ENCODE measurements around the gene GABRG2.
"Not testable (repeated sequence)": the region's sequence is repeated elsewhere in the genome, so short reads cannot be mapped to it uniquely, and the experiment has no call there.

GABRG2 gene

DNA sequence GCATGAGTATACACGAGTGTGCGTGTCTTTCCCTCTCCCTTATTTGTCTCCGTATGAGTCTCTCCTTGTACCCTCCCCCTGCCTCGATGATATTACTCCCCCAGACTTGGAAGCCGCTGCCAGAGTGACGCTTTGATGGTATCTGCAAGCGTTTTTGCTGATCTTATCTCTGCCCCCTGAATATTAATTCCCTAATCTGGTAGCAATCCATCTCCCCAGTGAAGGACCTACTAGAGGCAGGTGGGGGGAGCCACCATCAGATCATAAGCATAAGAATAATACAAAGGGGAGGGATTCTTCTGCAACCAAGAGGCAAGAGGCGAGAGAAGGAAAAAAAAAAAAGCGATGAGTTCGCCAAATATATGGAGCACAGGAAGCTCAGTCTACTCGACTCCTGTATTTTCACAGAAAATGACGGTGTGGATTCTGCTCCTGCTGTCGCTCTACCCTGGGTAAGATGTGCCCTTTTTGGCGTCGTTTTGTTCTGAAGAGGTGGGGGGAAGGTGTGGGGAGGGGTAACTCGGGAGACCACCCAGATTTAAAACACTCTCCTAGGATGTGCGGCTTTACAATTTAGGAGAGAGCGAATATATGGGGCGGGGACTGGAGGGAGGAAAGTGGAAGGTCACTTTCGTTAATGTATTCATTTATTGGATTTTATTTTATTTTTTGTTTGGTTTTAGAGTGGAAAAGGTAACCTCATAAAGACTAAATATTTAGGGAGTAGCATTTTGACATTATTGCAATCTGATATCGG, at the start of gene GABRG2:
Gene GABRG2 (plus strand): TSS at position 119 of the 757 bp plus-strand sequence. CDS start 227 bp downstream, at position 346.
- H3K27ac ChIP-seq (ENCODE audit: low read depth, low read length): no peak within 1 kb of the TSS
- H3K36me3 ChIP-seq (ENCODE audit: control insufficient read depth, insufficient read depth, low read length): no peaks in the 10 kb centered on the region
- peak within 1 kb of the TSS; percentile 86 for H3K4me3 ChIP-seq (ENCODE audit: low read depth, low read length)
- peaks cover 7% of the 10 kb centered on the region for H3K4me1 ChIP-seq (ENCODE audit: control insufficient read depth, insufficient read depth, low read length)
- H3K9ac ChIP-seq (ENCODE audit: low read depth, low read length): 0 out of 2 replicates have a peak within 1 kb of the TSS, but pooled peaks have one; percentile 18
- H3K9me3 ChIP-seq (ENCODE audit: control insufficient read depth, insufficient read depth, low read length): no peaks in the 10 kb centered on the region
- no peaks in the 10 kb centered on the region for H3K27me3 ChIP-seq (ENCODE audit: control insufficient read depth, insufficient read depth, low read length)

DNA sequence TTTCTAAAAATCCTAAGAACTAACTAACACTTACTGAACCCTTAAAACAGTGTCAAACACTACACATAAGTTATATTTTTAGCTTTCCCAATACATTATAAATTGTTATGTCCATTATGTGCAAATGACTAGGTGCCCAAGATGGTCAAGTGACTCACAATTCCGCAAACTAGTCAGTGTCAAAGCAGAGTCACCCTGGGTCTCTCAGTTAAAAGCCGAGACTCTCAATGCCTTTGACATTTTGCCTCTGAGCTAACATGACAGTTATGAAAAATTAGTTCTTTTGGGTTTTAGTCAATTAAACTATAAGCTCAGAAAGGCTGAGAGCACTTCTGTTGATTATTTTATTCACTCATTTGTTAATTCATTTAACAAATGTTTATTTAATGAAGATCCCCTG, 42.3 kb upstream of the GABRG2 start:
- H3K4me1 ChIP-seq (ENCODE audit: control insufficient read depth, insufficient read depth, low read length): peaks cover 19% of the 10 kb centered on the region
- H3K36me3 ChIP-seq (ENCODE audit: control insufficient read depth, insufficient read depth, low read length): no peaks in the 10 kb centered on the region
- H3K27me3 ChIP-seq (ENCODE audit: control insufficient read depth, insufficient read depth, low read length): no peaks in the 10 kb centered on the region
- no peaks in the 10 kb centered on the region for H3K9me3 ChIP-seq (ENCODE audit: control insufficient read depth, insufficient read depth, low read length)
- no peak overlapping the region for H3K9ac ChIP-seq (ENCODE audit: low read depth, low read length)
- H3K4me3 ChIP-seq (ENCODE audit: low read depth, low read length): no peak overlapping the region
- no peak overlapping the region for H3K27ac ChIP-seq (ENCODE audit: low read depth, low read length)

DNA sequence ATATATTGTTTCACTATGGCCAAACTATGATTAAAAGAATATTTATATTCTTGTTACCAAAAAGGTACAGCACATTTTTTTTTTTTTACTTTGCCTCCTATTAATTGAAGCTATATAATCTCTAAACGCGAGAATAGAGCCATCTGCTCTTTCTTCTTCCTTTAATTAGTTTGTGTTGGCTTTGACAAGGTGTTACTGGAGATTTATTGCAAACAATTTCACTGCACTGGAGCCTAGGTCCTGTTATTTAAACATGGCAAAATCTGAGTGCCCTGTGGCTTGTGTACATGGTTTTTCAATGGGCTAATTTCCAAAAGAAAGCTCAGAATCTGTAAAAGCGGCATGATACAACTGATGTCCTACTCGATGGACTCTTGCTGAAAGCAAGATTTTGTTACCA, 40.8 kb upstream of the GABRG2 start:
- Histone ChIP-seq H3K9ac (ENCODE audit: low read depth, low read length) (no peak overlapping the region), H3K27me3 (ENCODE audit: control insufficient read depth, insufficient read depth, low read length) (no peaks in the 10 kb centered on the region), H3K4me3 (ENCODE audit: low read depth, low read length) (no peak overlapping the region), H3K4me1 (ENCODE audit: control insufficient read depth, insufficient read depth, low read length) (peaks cover 19% of the 10 kb centered on the region), H3K9me3 (ENCODE audit: control insufficient read depth, insufficient read depth, low read length) (no peaks in the 10 kb centered on the region), H3K36me3 (ENCODE audit: control insufficient read depth, insufficient read depth, low read length) (no peaks in the 10 kb centered on the region), H3K27ac (ENCODE audit: low read depth, low read length) (no peak overlapping the region)

DNA sequence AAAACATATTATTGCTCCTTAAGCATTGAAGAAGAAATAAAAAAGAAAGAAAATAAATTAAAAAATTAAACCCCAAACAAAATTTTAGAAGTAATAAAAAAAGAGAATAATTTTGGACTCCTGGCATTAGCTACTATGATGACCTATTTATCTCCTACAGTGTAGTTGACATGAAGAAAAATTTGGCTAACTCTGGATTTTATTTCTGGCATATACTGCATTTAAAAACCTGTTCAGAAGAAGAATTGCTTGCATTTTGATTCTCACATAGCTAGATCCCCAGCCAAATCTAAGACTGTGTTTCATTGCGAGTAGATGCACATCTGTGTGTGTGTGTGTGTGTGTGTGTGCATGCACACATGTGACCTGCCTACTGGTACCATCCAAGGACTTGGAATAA, 30.1 kb upstream of the GABRG2 start:
- Histone ChIP-seq H3K9ac (ENCODE audit: low read depth, low read length) (no peak overlapping the region), H3K4me3 (ENCODE audit: low read depth, low read length) (no peak overlapping the region), H3K27me3 (ENCODE audit: control insufficient read depth, insufficient read depth, low read length) (no peaks in the 10 kb centered on the region), H3K36me3 (ENCODE audit: control insufficient read depth, insufficient read depth, low read length) (no peaks in the 10 kb centered on the region), H3K9me3 (ENCODE audit: control insufficient read depth, insufficient read depth, low read length) (no peaks in the 10 kb centered on the region), H3K4me1 (ENCODE audit: control insufficient read depth, insufficient read depth, low read length) (no peaks in the 10 kb centered on the region), H3K27ac (ENCODE audit: low read depth, low read length) (no peak overlapping the region)

DNA sequence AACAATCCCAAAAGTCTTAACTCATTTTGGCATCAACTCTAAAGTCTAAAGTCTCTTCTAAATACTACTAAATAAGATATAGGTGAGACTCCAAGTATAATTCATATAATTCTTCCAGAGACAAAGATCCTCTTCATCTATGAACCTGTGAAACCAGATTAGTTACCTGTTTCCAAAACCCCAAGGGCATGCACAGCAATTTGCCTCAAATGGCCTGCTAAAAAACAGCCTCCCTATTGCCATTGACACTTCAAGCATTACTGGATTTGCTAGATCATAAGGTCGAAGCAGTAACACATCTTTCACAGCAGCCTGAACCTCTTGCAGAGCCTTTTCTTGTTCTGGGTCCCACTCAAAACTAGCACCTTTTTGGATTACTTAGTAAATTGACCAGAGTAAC, 20.3 kb upstream of the GABRG2 start:
- Histone ChIP-seq H3K4me1 (ENCODE audit: control insufficient read depth, insufficient read depth, low read length) (peaks cover 5% of the 10 kb centered on the region), H3K9ac (ENCODE audit: low read depth, low read length) (no peak overlapping the region), H3K4me3 (ENCODE audit: low read depth, low read length) (no peak overlapping the region), H3K9me3 (ENCODE audit: control insufficient read depth, insufficient read depth, low read length) (no peaks in the 10 kb centered on the region), H3K36me3 (ENCODE audit: control insufficient read depth, insufficient read depth, low read length) (no peaks in the 10 kb centered on the region), H3K27ac (ENCODE audit: low read depth, low read length) (no peak overlapping the region), H3K27me3 (ENCODE audit: control insufficient read depth, insufficient read depth, low read length) (no peaks in the 10 kb centered on the region)

DNA sequence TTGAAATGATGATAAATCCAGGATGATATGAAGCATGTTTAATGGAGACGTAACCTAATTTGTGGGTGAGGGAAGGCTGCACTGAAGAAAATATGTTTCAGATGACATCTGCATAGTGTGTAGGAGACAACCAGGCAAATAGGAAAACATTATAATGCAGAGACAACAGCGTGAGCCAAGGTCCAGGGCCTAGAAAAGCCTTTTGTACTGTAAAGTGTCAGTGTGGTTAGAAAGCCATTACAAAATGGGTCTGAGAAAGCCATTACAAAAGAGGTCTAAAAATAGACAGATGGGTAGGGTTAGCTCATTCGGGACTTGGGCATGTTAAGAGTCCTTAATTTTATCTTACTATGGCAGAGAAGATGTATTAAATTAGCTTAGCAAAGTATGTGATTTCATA, 14.9 kb upstream of the GABRG2 start:
- no peak overlapping the region for H3K9ac ChIP-seq (ENCODE audit: low read depth, low read length)
- H3K36me3 ChIP-seq (ENCODE audit: control insufficient read depth, insufficient read depth, low read length): no peaks in the 10 kb centered on the region
- H3K4me3 ChIP-seq (ENCODE audit: low read depth, low read length): no peak overlapping the region
- H3K27me3 ChIP-seq (ENCODE audit: control insufficient read depth, insufficient read depth, low read length): no peaks in the 10 kb centered on the region
- H3K27ac ChIP-seq (ENCODE audit: low read depth, low read length): no peak overlapping the region
- peaks cover 12% of the 10 kb centered on the region for H3K4me1 ChIP-seq (ENCODE audit: control insufficient read depth, insufficient read depth, low read length)
- H3K9me3 ChIP-seq (ENCODE audit: control insufficient read depth, insufficient read depth, low read length): no peaks in the 10 kb centered on the region

DNA sequence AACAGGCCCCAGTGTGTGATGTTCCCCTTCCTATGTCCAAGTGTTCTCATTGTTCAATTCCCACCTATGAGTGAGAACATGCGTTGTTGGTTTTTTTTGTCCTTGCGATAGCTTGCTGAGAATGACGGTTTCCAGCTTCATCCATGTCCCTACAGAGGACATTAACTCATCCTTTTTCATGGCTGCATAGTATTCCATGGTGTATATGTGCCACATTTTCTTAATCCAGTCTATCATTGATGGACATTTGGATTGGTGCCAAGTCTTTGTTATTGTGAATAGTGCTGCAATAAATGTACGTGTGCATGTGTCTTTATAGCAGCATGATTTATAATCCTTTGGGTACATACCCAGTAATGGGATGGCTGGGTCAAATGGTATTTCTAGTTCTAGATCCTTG, 12.5 kb upstream of the GABRG2 start:
- not testable (repeated sequence) for H3K36me3 ChIP-seq (ENCODE audit: control insufficient read depth, insufficient read depth, low read length); H3K27ac ChIP-seq (ENCODE audit: low read depth, low read length); H3K9ac ChIP-seq (ENCODE audit: low read depth, low read length); H3K27me3 ChIP-seq (ENCODE audit: control insufficient read depth, insufficient read depth, low read length); H3K4me3 ChIP-seq (ENCODE audit: low read depth, low read length); H3K9me3 ChIP-seq (ENCODE audit: control insufficient read depth, insufficient read depth, low read length)
- peaks cover 12% of the 10 kb centered on the region for H3K4me1 ChIP-seq (ENCODE audit: control insufficient read depth, insufficient read depth, low read length)

DNA sequence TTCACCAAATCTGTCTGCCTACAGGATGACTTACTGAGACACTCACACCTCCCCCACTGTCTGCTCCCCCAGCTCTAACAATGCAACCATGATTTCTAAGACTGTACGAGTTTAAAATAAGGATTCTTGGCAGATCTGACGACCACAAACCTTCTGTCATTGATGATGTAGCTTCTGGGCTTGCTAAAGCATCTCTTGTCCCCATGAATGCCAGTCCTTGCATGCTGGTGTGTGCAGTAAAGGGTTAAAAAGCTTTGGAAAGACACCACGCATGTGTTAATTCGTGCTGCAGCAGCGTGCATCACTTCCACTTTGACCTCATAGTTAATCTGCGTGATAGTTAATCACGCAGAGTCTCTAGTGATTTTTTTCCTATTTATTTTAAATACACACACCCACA, 411 bp upstream of the GABRG2 start:
- Histone ChIP-seq H3K27me3 (ENCODE audit: control insufficient read depth, insufficient read depth, low read length) (no peaks in the 10 kb centered on the region), H3K9ac (ENCODE audit: low read depth, low read length) (no peak overlapping the region), H3K4me3 (ENCODE audit: low read depth, low read length) (peak overlapping the region; percentile 86)

DNA sequence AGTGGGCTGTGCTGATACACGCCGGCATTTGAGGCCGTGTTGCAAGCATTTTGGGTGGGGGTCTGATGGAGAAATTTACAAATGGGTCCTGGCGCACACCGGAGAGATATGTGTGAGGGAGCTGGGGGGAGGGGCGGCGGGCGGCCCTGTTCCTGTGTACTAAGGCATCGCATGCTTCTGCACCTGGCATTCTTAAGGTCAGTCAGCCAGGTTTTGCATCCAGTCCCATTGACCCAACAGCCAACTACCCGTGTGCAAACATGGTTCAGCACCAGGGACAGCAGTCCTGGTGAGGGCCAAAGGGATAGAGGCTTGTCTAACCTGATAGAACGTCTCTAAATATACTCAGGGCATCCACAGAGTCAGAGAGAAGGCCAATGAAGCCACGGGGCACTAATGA, 839 bp downstream of the GABRG2 start:
- Histone ChIP-seq H3K36me3 (ENCODE audit: control insufficient read depth, insufficient read depth, low read length) (no peaks in the 10 kb centered on the region), H3K27ac (ENCODE audit: low read depth, low read length) (no peak overlapping the region), H3K4me3 (ENCODE audit: low read depth, low read length) (peak overlapping the region; percentile 86), H3K4me1 (ENCODE audit: control insufficient read depth, insufficient read depth, low read length) (peaks cover 7% of the 10 kb centered on the region), H3K9me3 (ENCODE audit: control insufficient read depth, insufficient read depth, low read length) (no peaks in the 10 kb centered on the region), H3K9ac (ENCODE audit: low read depth, low read length) (no peak overlapping the region), H3K27me3 (ENCODE audit: control insufficient read depth, insufficient read depth, low read length) (no peaks in the 10 kb centered on the region)

More for the DNA sequence above, 411 bp upstream of the GABRG2 start:
- Histone ChIP-seq H3K27ac (ENCODE audit: low read depth, low read length) (no peak overlapping the region), H3K36me3 (ENCODE audit: control insufficient read depth, insufficient read depth, low read length) (no peaks in the 10 kb centered on the region), H3K4me1 (ENCODE audit: control insufficient read depth, insufficient read depth, low read length) (peaks cover 7% of the 10 kb centered on the region), H3K9me3 (ENCODE audit: control insufficient read depth, insufficient read depth, low read length) (no peaks in the 10 kb centered on the region)

DNA sequence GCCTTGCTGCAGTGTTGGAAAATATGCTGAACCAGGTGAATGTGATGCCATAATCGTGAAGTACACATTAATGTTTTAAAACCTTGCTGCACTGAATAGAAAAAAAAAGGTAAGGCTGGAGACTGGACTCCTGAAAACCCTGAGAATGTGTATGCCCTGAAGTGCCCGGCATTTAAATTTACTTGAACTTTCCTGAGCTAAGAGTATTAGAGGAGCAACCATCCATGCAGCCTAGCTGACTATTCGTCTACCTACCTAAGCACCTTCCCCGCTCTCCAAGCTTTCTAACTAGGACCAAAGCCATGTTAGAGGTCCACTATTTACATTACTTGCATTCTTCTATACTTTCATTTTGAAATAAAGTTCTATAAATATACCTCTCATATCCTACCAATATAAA, 1.4 kb downstream of the GABRG2 start:
- H3K9me3 ChIP-seq (ENCODE audit: control insufficient read depth, insufficient read depth, low read length): no peaks in the 10 kb centered on the region
- no peak overlapping the region for H3K9ac ChIP-seq (ENCODE audit: low read depth, low read length)
- no peak overlapping the region for H3K27ac ChIP-seq (ENCODE audit: low read depth, low read length)
- H3K27me3 ChIP-seq (ENCODE audit: control insufficient read depth, insufficient read depth, low read length): no peaks in the 10 kb centered on the region
- H3K36me3 ChIP-seq (ENCODE audit: control insufficient read depth, insufficient read depth, low read length): no peaks in the 10 kb centered on the region
- peaks cover 7% of the 10 kb centered on the region for H3K4me1 ChIP-seq (ENCODE audit: control insufficient read depth, insufficient read depth, low read length)
- no peak overlapping the region for H3K4me3 ChIP-seq (ENCODE audit: low read depth, low read length)

DNA sequence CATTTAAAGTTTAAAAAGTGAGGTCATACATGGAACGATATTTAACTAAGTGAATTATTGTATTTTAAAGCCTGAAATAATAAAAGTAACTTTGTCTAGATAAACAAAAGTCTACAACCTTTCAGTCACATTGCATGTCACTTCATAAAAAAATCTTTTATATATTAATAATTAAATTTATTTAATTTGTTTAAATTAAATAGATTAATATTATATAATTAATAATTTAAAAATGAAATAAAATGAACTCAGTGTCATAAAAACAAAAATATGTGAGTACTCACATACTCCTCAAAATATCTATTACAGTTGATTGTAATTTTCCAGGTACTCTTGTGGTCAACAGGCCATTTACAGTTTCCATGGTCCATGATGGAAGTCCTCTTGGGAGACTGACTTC, 11.2 kb downstream of the GABRG2 start:
- no peaks in the 10 kb centered on the region for H3K4me1 ChIP-seq (ENCODE audit: control insufficient read depth, insufficient read depth, low read length)
- no peak overlapping the region for H3K27ac ChIP-seq (ENCODE audit: low read depth, low read length)
- H3K9me3 ChIP-seq (ENCODE audit: control insufficient read depth, insufficient read depth, low read length): no peaks in the 10 kb centered on the region
- H3K36me3 ChIP-seq (ENCODE audit: control insufficient read depth, insufficient read depth, low read length): no peaks in the 10 kb centered on the region
- no peaks in the 10 kb centered on the region for H3K27me3 ChIP-seq (ENCODE audit: control insufficient read depth, insufficient read depth, low read length)
- no peak overlapping the region for H3K9ac ChIP-seq (ENCODE audit: low read depth, low read length)
- H3K4me3 ChIP-seq (ENCODE audit: low read depth, low read length): no peak overlapping the region
